Measurements from ENCODE around the gene WASF1. TPM values are rescaled to one million over a fixed set of nuclear protein-coding genes. Genes with fewer than 3 reads are reported as not detected.
"Not testable (repeated sequence)": the region's sequence is repeated elsewhere in the genome, so short reads cannot be mapped to it uniquely, and the experiment has no call there.

Gene WASF1
- total RNA-seq, 1 donor: 12.7 TPM

DNA sequence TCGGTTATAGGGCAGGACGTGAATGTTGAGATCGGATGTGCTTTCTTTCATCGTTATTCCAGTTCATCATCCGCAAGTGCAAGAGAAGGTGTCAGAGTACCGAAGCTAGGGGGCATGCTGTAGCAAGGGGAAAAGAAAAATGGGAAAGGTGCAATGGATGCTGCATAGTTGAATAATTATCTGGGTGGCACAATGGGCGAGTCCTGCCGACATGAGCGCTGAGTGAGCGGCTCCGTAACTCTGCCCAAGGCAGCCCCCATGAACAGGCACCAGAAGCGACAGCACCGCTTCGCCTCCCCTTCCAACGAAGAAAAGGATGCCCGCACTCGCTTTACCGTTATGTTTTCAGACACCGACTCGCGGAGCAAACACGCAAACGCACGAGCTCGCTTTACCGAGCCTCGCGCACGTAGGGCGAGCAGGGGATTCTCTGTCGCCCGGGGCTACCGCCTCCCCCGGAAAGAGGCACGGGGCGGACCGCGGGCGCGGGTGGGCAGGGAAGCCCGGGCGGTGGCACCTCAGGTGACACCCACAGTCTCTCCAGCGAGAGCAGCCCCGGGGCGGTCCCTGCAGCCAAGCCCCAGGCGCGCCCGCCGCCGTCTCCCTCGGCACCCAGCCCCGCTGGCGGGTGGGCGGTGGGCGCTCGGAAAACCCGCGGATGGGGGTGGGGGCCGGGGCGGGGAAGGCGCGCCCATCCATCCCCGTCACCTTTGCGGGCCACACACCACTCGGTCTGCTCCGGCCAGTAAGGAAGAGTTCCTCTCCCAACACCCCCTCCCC lies 654 bp downstream of the WASF1 start:
- DNase-seq (ENCODE audit: low read depth in 2 of 3, low spot score in 2 of 3): peak; percentile 42 to 70 (median 67)

DNA sequence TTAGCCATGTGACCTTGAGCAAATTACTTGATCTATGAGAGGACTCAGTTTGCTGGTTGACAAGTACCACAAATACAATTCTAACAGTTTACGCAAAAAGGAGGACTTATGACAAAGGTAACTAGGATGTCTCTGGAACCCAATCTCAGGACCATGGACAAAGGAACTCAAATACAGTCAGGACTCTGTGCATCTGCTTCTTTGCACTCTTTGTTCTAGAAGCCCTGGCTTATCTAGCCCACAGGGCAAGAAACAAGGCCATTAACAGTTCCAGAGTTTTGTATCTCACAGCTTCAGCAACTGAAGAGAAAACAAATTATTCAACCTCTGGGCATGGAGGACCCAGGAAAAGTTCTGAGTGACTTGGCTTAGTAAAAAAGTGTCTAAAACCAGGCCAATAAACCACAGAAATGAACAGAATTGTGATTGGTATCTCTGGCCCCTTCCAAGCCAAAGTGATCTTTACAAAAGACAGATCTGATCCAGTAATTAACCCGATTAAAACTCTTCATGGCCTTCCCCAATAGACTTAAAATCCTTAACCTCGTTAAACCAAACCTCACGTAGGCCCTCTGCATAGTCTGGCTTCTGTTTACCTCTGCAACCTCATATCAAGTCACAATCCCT lies 5.9 kb downstream of the WASF1 start:
- no peak for DNase-seq (ENCODE audit: low read depth in 2 of 3, low spot score in 2 of 3)

DNA sequence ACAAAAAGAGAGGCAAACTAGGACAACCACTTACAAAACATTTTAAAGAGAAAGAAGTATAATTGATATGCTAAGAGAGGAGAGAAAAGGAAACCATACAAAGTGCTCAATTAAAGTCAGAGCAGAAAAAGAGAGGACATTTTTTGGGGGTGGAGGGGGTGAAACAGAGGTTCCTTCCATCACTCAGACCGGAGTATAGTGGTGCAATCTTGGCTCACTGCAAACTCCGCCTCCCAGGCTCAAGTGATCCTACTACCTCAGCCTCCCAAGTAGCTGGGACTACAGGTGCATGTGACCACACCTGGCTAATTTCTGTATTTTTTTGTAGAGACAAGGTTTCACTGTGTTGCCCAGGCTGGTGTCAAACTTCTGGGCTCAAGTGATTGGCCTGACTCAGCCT lies 9.4 kb downstream of the WASF1 start:
- no peak for DNase-seq (ENCODE audit: low read depth in 2 of 3, low spot score in 2 of 3)

DNA sequence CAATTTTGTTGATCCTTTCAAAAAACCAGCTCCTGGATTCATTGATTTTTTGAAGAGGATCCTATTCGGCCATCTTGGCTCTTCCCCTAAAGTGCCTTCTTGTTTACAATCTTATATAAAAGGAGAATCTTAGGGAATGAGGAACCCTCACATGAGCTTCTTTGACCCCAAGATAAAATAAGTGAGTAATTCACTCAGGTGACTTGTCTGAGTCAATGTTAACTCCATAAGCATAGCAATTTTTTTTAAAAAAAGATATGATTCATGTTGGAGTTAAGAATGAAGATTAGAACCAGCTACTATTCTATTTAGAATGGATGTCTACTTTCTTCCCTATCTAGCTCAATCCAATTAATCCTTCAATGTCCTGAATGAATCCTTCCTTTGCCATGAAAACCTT lies 21.0 kb downstream of the WASF1 start:
- DNase-seq (ENCODE audit: low read depth in 2 of 3, low spot score in 2 of 3): no peak

DNA sequence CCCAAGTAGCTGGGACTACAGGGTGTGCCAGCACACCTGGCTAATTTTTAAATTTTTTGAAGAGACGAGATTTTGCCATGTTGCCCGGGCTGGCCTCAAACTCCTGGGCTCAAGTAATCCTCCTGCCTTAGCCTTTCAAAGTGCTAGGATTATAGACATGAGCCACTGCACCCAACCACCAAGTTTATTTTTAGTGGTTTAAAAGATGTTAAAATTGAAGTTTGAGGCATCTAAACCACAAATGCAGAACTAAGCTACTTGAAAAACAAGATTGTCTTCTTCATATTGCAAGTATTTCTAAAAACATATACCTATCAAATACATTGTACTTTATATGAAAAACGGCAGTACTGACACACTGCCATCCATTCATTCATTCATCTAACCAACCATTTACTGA lies 31.6 kb downstream of the WASF1 start:
- peak in 1 of 3 donors; percentile 41 for DNase-seq (ENCODE audit: low read depth in 2 of 3, low spot score in 2 of 3)

DNA sequence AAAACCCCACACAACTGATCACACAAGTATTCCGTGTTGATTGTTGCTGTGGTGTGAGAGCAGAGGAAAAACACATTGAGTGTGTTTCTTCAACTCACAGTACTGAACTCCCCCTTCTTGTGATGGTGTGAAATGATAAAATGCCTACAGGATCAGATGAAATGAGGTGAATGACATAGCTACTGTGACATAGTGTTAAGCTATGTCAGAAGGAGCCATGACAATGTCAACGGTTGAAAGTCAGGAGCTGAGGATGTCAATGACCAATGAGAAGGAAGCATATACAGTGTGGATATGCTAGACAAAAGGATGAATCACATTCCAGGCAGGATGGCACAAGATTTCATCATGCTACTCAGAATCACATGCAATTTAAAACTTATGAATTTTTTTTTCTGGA lies 38.8 kb downstream of the WASF1 start:
- DNase-seq (ENCODE audit: low read depth in 2 of 3, low spot score in 2 of 3): no peak

DNA sequence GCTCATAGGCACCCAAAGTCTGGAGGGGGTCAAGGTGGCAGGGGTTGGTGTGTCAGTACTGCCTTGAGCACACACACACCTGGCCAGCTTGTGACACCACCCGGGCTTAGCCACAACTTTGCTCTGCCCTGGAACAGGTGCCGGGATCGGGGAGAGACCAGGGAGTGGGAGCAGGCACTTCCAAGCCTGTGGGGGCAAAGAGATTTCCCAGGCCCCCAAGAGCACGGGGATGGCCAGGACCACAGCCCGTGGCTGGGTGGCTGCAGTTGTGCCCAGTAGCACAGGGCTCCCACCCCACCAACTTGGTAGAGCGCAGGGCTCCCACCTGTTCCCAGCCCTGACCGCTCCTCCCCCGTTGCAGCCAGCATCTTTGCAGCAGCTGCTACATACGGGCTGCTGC lies 40.4 kb downstream of the WASF1 start:
- DNase-seq (ENCODE audit: low read depth in 2 of 3, low spot score in 2 of 3): no peak

DNA sequence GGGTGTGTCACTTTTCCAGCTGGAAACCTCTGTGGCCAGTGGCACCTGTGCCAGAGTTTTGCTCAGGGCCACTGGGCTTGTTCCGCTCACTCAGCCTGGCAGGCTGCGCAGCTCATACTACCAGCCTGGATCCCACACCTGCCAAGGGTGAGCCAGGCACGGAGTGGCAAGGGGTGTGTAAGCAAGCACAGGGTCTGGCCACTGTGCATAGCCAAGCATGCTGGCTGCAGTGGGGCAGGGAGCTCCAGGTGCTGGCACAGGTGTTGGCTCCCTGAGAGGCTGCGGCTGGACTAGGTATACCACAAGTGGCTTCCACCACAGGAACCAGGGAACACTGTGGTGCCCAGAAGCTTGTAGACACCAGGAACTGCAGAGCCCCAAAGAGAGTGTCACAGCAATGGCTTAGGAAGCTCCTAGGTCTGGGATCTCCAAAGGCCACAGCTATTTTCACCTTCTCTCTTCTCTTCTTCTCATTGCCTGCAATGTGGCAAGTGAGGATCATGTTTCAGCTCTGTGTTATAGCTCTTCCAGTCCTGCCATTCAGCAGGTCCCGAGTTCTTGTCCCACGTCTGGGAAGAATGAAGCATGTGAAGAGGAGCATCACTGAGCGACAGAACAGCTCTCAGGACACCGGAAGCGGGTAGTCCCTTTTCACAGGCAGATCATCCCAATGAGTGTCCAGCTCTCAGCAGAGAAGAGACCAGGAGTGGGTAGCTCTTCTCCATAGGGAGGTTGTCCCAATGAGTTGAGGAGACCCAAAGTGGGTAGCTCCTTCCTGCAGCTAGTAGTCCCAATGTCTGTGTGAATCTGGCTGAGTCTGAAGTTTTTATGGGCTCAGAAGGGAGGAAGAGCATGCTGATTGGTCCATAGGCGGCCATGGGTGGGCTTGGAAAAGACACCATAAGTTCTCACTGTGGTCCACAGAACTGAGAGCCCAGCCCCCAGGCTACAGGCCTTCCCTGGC lies 41.3 kb downstream of the WASF1 start:
- no peak for DNase-seq (ENCODE audit: low read depth in 2 of 3, low spot score in 2 of 3)

DNA sequence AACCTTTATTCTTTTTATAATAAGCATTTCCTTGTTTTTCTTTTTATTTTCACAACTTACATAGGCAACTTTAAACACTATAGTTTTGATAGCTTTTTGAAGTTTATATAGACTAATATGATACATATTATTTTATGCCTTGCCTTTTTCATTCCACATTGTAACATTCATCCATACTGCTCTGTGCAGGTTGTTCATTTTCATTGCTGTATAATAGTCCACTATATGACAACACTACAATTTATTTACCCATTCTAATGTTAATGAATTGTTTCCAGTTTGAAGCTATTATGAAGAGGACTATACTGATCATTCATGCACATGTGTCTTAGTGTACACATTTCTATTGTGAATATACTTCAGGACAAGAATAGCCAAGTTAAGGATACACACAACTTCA lies 49.1 kb downstream of the WASF1 start:
- no peak for DNase-seq (ENCODE audit: low read depth in 2 of 3, low spot score in 2 of 3)

DNA sequence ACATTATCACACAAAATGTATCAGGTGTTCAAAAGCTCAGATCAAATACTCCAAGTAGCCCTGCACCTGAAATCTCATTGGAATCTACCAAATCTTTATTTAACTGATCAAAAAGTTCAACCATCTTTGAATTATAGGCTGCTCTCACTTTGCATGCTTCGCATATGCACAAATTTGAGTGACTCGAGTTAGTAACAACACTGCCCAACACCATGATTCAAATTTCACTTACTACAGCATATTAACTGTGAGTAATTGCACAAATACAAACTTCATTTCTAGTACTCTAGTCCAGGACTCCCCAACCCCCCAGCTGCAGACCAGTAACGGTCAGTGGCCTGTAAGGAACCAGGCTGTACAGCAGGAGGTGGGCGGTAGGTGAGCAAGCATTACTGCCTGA lies 51.1 kb downstream of the WASF1 start:
- no peak for DNase-seq (ENCODE audit: low read depth in 2 of 3, low spot score in 2 of 3)

DNA sequence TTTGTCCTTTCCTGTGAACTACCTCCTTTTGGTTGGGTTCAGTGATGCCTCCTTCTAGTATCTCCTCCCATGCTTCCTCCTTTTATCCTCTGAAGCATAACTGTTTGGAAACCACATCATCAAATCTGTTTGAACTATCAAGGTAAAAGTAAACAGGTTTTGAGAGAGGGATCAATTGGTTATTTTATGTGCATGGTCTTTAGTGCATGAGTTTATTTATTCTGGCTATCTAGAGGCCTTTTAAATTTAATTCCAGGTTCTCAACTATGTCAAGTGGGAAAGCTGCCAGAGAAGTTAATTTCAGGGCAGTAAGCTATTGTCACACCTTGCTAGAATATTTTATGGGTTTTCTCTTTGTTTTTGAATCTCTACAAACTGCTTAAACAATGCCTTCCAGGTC lies 54.1 kb downstream of the WASF1 start:
- DNase-seq (ENCODE audit: low read depth in 2 of 3, low spot score in 2 of 3): no peak

DNA sequence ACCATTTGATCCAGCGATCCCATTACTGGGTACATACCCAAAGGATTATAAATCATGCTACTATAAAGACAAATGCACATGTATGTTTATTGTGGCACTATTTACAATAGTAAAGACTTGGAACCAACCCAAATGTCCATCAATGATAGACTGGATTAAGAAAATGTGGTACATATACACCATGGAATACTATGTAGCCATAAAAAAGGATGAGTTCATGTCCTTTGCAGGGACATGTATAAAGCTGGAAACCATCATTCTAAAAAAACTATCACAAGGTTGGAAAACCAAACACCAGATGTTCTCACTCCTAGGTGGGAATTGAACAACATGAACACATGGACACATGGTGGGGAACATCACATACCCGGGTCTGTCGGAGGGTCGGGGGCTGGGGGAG lies 57.8 kb downstream of the WASF1 start:
- not testable (repeated sequence) for DNase-seq (ENCODE audit: low read depth in 2 of 3, low spot score in 2 of 3)

DNA sequence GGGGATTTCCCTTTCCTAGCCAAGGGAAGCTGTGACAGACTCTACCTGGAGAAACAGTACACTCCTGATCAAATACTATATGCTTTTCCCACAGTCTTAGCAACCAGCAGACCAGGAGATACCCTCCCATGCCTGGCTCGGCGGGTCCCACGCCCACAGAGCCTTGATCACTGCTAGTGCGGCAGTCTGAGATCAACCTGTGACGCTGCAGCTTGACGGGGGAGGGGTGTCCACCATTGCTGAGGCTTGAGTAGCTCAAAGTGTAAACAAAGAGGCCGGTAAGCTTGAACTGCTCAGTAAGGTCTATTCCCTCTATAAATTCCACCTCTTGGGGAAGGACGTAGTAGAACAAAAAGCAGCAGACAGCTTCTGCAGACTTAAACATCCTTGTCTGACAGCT lies 63.2 kb downstream of the WASF1 start:
- no peak for DNase-seq (ENCODE audit: low read depth in 2 of 3, low spot score in 2 of 3)

DNA sequence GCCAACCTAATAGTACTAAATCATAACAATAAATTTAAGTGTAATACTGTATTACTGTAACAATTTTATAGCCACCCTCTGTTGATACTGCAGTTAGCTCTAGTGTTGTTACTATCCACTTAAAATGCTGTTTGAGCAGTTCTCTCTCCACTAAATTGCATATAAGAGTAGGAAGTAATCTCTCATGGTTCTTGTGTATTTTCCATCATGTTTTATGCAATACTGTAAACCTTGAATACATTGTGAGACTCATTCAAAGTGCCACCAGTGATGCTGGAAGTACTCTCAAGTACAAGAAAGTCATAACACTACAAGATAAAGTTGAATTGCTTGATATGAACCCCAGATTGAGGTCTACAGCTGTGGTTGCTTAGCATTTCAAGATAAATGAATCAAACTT lies 65.5 kb downstream of the WASF1 start:
- no peak for DNase-seq (ENCODE audit: low read depth in 2 of 3, low spot score in 2 of 3)

DNA sequence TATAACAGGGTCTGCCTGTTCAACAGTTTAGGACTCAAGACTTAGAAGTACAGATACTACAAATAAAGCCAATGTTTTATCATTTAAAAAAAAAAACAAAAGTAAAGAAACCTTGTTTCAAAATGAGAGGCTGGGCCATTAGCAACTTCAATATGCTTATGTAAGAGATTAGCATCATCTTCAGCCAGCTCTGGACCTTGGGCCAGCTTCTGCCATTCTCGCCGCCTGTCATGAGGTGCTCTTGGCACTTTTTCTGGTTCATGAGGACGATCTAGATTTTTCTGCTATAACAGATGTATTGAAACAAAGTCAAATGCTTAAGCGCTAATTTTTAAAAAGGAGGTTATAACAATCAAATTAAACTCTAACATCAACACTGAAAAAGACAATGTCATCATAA lies 74.2 kb downstream of the WASF1 start:
- DNase-seq (ENCODE audit: low read depth in 2 of 3, low spot score in 2 of 3): no peak

DNA sequence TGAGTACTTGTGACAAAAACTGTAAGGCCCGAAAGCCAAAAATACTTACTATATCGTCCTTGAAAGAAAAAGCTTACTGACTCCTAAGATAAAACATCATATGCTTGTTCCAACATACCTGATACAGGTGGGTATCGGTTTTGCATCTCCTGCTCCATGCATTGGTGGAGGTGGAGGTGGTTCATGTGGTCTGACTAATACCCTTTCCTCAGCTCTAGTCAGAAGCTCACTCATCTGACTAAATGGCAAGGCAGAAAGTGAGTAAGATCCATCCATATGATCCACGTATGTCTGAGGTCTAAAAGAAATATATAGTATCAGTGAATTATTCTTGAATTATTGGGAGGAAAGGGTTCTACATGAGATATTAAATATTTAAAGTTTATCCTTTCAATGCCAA lies 76.2 kb downstream of the WASF1 start:
- no peak for DNase-seq (ENCODE audit: low read depth in 2 of 3, low spot score in 2 of 3)

DNA sequence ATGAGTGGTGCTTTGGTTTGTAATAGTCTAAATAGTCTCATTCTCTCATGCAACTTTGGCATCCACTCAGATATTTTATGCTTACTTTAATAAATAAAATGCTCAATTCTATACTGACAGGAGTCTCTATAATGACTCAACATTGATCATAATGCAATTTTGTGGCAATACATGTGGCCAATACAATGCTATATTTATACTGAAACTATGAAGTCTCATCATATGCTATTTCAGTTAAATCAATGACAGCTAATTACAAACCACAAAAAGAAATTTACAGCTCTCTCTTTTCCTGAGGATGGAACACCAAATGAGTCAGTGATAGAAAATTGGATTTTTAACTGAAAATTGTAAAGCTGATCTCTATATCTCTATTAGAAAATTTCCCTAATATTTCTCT lies 77.1 kb downstream of the WASF1 start:
- no peak for DNase-seq (ENCODE audit: low read depth in 2 of 3, low spot score in 2 of 3)

DNA sequence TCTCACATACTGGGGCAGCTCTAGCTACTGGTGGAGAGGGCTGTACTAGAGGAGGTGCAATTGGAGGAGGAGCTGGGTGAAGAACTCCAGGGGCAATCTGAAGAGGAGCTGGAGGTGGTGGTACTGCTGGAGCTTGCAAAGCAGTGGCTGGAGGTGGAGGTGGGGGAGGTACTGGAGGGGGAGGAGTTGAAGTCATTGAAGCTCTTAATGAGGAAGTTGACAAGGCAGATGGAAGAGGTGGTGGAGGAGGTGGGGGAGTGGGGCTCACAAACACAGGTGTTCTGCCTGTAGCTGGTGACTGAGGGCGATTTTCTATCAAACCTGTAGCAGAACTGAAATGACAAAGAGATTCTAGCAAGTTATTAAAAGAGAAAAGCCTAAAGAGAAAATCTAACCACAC lies 77.6 kb downstream of the WASF1 start:
- DNase-seq (ENCODE audit: low read depth in 2 of 3, low spot score in 2 of 3): peak in 2 of 3 donors; percentile 10 to 54

DNA sequence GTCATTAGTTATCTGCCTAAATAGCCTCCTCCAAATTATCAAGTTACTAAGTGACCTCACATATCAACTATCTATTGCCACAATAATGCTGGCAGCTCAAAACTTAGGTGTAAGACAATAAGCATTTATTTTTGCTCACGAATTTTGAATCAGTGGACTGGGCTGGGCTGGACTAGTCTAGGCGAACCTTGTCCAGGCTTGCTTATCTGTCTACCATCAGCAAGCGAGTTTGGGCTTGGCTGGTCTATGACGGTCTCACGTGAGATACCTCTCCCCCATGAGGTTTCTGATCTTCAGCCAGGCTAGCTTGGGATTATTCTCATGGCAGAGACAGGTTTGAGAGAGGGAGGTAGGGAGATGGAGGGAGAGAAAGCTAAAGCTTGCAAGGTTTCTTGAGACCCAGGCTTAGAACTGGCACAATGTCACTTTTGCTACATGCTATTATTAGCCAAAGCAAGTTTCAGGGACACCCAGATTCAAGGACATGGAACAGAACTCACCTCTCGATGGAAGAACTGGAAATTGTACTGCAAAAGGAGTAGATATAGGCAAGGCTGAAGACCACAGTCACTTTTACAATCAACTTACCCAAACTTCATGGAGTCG lies 80.9 kb downstream of the WASF1 start:
- DNase-seq (ENCODE audit: low read depth in 2 of 3, low spot score in 2 of 3): no peak

DNA sequence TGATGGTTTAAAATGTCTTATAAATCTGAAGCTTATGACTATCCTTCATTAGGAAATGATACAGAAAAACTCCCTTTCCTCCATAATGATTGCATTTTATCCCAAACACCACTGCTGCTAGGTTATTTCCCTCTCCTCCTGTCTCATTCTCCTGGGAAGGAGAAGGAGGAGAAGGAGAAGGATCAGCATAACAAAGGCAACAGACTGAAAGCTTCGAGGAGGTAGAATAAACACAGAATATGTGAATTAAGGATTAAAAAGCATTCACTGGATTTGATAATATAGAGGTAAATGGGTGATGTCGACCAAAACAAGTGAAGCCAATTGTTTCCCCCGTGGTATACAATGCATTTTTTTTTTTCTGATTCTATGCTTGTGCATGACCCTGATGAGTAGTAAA lies 82.0 kb downstream of the WASF1 start:
- DNase-seq (ENCODE audit: low read depth in 2 of 3, low spot score in 2 of 3): no peak

DNA sequence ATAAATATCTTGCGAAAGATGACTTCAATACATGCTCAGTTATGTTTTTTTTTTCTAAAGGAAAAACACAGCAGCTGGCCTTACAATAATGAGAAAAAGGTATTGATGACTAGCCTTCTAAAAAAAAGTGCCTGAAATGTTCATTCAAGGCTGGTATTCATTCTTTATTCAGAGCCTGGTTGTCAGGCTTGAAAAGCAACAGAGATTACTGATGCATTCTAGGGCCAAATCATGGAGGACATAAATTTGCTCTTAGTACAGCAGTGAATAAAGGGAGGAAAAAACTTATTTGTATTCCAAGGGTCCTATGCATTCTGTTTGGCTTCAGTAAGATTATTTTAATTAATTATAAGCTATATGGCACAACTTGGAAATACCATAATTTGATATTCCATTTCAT lies 83.5 kb downstream of the WASF1 start:
- DNase-seq (ENCODE audit: low read depth in 2 of 3, low spot score in 2 of 3): no peak
